Aorta (tissue), 5 donors: ENCODE results near the gene SLC5A10. TPM values are rescaled to one million over a fixed set of nuclear protein-coding genes. Genes with fewer than 3 reads are reported as not detected.

Source experiments
- ATAC-seq: fragments of 200-7000 bp; cut with Tn5 transposase; one replicate; pipeline ENCODE4 v1.9.1; 2022; ENCODE audit warnings: moderate library complexity; ENCODE audit not compliant: low FRiP score
- DNase-seq, 2 donors: peaks; one replicate each; pipeline ENCODE4 v3.0.0-alpha.2; 2020
- H3K27ac ChIP-seq, 2 donors: one replicate each; pipeline ENCODE4 v1.5.1; 2013; ENCODE audit warnings: low read length in 2 of 2, mild to moderate bottlenecking in 2 of 2, moderate library complexity in 2 of 2, control low read depth in 1 of 2, inconsistent platforms in 1 of 2, low read depth in 1 of 2
- H3K27me3 ChIP-seq, 2 donors: one replicate each; pipeline ENCODE4 v1.6.1; 2013; ENCODE audit warnings: control low read depth in 1 of 2, low read length in 1 of 2, mild to moderate bottlenecking in 1 of 2, moderate library complexity in 1 of 2; ENCODE audit not compliant: insufficient read depth in 2 of 2, control insufficient read depth in 1 of 2
- H3K36me3 ChIP-seq, 2 donors: one replicate each; pipeline ENCODE4 v1.6.1; 2013; ENCODE audit warnings: control low read depth in 1 of 2, low read length in 1 of 2, mild to moderate bottlenecking in 1 of 2; ENCODE audit not compliant: insufficient read depth in 2 of 2, control insufficient read depth in 1 of 2
- H3K4me1 ChIP-seq, 2 donors: one replicate each; pipeline ENCODE4 v1.6.1; 2013; ENCODE audit warnings: low read length in 2 of 2, control low read depth in 1 of 2, mild to moderate bottlenecking in 1 of 2, moderate library complexity in 1 of 2; ENCODE audit not compliant: insufficient read depth in 2 of 2, control insufficient read depth in 1 of 2
- H3K4me3 ChIP-seq, 2 donors: one replicate each; pipeline ENCODE4 v1.5.1; 2013; ENCODE audit warnings: low read length in 2 of 2, control low read depth in 1 of 2, mild to moderate bottlenecking in 1 of 2
- H3K9me3 ChIP-seq: one replicate; pipeline ENCODE4 v1.6.1; 2013; ENCODE audit warnings: mild to moderate bottlenecking, low read length; ENCODE audit not compliant: control insufficient read depth
- WGBS, 2 donors: extraction: QIAGEN DNeasy Blood & Tissue Kit; methylation state at CpG; one replicate each; pipeline ENCODE4 v1.1.7; 2013; 5-methylcytosine and 5-hydroxymethylcytosine counted together
- intact Hi-C, 2 donors: fragments of 100-400 bp; cut with DNase I; formaldehyde crosslinking; loops; one replicate each; pipeline versions ENCODE4 v1.14.2 to v1.15.0; 2022
- polyA plus RNA-seq, 2 donors: library from polyadenylated mRNA; stranded (reverse); fragments of 200-250 nt; gene quantifications; one replicate each; pipeline ENCODE4 v1.2.3, GENCODE V29; 2013
- total RNA-seq, 2 donors: library from RNA; stranded (reverse); fragmentation: NEBNext Ultra II Directional; extraction: Animal tissue kit (Norgen Biotek cat#: 25700); gene quantifications; one replicate each; pipeline ENCODE4 v1.2.1, GENCODE V29; 2021
- donor health status: healthy with polysubstance abuse.
- donor health status: Bipolar disorder and iron deficiency.
- donor health status: DM: no; HTN: no; CAD: no.
- donor health status: DM: no; HTN: no; CAD: no.
- donor health status: DM: yes; HTN: yes; CAD: no.

The SLC5A10 gene
- total and polyA plus RNA-seq, 4 donors = 0.23 TPM; not detected in 3

DNA sequence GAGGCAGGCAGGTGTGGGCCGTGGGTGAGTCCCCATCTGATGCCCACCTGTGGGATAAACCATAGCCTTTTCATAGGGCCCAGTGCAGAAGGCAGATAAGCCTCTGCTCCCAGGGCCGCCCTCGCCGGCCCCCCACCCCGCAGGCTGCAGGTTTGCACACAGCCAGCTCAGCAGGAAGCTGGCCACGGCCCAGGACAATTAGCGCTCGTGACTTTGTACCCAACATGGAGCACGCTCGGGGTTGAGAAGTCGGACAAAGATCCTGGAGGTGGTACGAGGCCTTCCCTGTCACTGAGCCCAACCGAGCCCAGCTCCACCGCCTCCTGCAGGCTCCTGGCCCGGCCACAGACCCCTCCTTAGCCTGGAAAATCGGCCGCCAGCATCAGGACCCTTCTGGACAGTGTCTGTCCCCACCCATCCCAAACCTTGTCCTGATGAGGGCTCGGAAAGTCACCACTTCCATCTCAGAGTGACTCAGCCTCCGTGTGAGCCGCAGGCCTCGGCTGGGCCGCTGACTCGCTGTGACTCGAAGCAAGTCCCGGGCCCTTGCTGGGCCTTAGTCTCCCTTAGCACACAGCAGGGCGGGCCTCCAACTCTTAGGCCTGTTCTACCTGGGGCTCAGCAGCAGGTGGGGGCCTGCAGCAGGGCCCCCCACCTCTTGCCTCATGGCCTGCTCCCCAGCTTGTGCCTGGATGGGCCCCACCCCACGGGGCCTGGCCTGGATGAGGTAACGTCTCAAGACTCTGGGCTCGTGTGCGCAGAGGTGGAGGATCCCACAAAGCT lies 29.9 kb downstream of the SLC5A10 start:
- no peak overlapping the region for H3K27ac ChIP-seq
- DNase-seq (no peak), ATAC-seq (no peak)
- intact Hi-C loops = no loop called here
- H3K4me1 ChIP-seq = no peaks in the 10 kb centered on the region
- H3K4me3 ChIP-seq = no peak overlapping the region
- H3K27me3 ChIP-seq = no peaks in the 10 kb centered on the region
- no peaks in the 10 kb centered on the region for H3K9me3 ChIP-seq
- WGBS, 2 donors = 86 to 87% methylated on average over 30 of the region's 30 CpGs
- H3K36me3 ChIP-seq = peaks cover 0 to 11% of the 10 kb centered on the region in 2 donors

DNA sequence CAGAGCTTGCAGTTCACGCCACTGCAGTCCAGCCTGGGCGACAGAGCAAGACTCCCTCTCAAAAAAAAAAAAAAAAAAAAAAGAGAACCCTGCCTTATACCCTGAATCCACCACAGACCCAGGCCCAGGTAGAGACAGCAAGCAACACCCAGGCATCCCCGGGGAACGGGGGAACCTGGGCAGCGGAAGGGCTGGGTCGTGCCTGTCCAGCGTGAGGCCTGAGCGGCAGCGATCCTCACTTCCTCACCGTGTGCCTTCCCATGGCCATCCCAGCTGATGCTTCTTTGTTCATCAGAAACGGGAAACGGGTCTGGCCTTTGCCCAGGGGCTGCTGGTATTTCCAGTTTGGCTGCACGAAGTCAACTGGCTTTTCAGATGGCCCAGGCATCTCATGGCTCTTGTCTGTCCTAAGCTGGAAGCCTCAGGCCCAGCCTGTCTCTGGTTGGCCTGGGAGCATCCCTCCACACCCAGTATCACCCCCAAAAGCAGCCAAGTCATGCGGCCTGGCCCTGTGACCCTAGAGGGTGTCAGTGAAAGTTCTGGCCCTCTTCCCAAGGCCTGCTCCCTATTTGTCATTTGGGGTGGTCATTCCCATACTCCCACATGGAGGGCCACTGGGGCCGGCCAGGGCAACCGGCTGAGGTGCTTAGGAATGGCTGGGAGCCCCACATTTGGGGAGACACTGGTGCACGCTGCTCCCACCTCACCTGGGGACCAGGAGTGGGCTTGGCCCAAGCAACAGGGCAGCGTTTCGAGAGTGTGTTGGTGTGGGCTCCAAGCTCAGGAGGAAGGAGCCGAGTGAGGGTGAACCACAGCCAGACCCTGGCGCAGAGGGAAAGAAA lies 32.5 kb downstream of the SLC5A10 start:
- no peak overlapping the region for H3K4me3 ChIP-seq
- H3K36me3 ChIP-seq = peaks cover 0 to 3% of the 10 kb centered on the region in 2 donors
- H3K9me3 ChIP-seq = no peaks in the 10 kb centered on the region
- H3K27me3 ChIP-seq = no peaks in the 10 kb centered on the region
- H3K4me1 ChIP-seq = no peaks in the 10 kb centered on the region
- DNase-seq (no peak), ATAC-seq (no peak)
- H3K27ac ChIP-seq = no peak overlapping the region
- intact Hi-C loops = no loop called here
- WGBS, 2 donors = 94 to 96% methylated on average over 21 of the region's 21 CpGs

DNA sequence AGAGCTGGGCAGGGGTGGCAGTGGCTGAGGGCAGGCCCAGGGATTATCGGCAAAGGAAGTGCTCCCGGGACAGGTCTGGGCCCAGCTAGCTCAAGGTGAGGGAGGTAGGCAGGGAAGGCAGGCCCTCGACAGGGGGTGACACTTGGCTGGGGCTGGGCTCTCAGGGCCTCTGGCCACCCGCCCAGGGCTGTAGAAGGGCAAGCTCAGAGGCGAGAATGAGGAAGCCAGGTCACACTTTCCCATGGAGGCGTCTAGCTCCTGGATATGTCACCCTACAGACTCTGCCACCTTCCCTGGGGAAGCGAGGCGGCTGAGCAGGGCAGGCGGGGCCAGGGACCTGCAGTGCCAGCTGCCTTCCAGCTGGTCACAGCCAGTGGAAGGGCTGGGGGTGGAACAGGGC lies 33.5 kb downstream of the SLC5A10 start:
- Histone ChIP-seq H3K4me3 (no peak overlapping the region), H3K27me3 (no peaks in the 10 kb centered on the region), H3K4me1 (no peaks in the 10 kb centered on the region), H3K36me3 (peaks cover 0 to 3% of the 10 kb centered on the region in 2 donors), H3K27ac (no peak overlapping the region), H3K9me3 (no peaks in the 10 kb centered on the region)
- intact Hi-C loops = no loop called here
- 94 to 98% methylated on average over 7 to 9 of the region's 9 CpGs for WGBS, 2 donors
- DNase-seq = no peak
- no peak for ATAC-seq

DNA sequence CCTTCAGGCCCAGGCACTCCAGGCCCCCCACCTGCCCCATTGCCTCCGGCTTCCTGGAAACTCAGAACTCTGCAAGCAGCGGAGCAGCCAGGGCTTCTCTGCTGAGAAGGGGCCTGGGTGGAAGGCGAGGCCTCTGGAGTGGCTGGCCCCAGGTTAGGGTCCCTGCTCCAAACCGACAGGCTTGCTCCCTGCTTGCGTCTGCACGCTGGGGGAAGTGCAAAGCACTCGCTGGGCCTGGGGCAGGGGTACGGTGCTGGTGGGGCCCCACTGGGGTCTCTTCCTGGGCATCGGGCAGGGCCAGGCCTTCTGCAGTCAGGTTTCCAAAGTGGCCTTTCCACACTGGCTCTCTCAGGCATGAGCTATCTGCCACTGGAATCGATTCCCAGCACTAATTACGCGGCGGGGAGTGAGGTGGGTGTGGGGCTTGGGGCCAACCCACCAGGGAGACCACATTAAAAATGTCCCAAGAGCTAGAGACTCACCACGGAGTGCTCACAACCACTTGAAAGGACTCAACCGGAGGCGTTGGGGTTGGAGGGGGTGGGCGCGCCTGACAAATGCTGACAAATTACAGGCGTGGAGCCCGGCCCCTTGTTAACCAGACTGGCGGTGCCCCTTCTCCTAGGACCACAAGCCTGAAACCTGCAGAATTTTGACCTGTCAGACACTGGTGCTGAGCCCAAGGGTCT lies 34.7 kb downstream of the SLC5A10 start:
- Histone ChIP-seq H3K4me3 (no peak overlapping the region), H3K27ac (no peak overlapping the region), H3K36me3 (peaks cover 0 to 3% of the 10 kb centered on the region in 2 donors), H3K9me3 (no peaks in the 10 kb centered on the region), H3K4me1 (no peaks in the 10 kb centered on the region), H3K27me3 (no peaks in the 10 kb centered on the region)
- intact Hi-C loops = no loop called here
- 90 to 91% methylated on average over 21 of the region's 21 CpGs for WGBS, 2 donors
- no peak for DNase-seq
- no peak for ATAC-seq

DNA sequence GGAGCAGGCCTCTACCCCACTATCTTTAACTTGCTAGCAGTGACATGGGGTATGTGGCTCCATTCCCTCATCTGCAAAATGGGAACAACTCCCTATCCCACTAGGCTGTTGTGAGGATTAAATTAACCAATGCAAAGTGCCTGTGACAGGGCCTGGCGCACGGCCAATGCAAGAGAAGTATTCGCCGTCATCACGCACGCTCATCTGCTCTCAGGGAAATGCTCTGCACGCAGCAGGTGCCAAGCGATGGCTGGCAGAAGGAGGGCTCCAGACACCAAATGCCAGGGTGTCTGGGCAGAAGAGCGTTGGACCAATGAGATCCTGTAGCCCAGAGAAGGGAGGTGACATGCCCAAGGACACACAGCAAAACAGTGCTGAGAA lies 35.3 kb downstream of the SLC5A10 start:
- intact Hi-C loops = no loop called here
- 89 to 95% methylated on average over 9 of the region's 9 CpGs for WGBS, 2 donors

DNA sequence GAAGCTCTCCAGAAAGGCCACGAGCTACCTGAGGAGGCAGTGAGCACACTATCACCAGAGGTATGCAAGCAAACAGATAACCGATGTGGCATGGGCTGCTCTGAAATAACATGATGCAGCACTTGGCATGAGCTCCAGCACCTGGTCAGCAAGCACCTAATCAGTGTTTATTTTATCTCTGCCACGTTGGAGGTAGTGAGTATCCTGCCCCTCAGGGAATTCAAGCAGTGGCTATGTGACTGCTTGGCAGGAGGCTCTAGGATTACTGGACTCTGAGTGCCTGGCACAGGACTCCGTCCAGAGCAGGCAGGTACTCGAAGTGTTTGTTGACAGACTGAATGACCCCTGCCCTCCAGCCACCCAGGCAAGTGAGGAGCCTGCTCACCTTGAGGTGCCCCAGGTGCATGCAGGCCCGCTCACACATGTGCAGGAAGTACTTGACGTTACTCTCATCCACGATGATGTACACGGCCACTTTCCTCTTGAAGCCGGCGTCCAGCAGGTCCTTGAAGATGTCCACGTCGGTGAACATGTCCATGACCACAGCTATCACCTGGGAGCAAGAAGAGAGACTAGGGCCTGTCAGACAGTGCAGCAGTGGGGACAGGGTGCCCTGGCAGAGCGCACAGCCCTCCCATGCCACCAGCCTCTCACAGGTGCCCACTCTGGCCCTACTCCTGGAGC lies 36.0 kb downstream of the SLC5A10 start:
- no peak overlapping the region for H3K4me3 ChIP-seq
- WGBS, 2 donors = 81 to 83% methylated on average over 14 of the region's 14 CpGs
- H3K4me1 ChIP-seq = no peaks in the 10 kb centered on the region
- peaks cover 0 to 3% of the 10 kb centered on the region in 2 donors for H3K36me3 ChIP-seq
- no peak for ATAC-seq
- H3K9me3 ChIP-seq = no peaks in the 10 kb centered on the region
- DNase-seq = no peak
- no peak overlapping the region for H3K27ac ChIP-seq
- intact Hi-C loops = no loop called here
- H3K27me3 ChIP-seq = no peaks in the 10 kb centered on the region

More for the DNA sequence above, 35.3 kb downstream of the SLC5A10 start:
- DNase-seq = no peak
- Histone ChIP-seq H3K9me3 (no peaks in the 10 kb centered on the region), H3K4me1 (no peaks in the 10 kb centered on the region), H3K27ac (no peak overlapping the region), H3K27me3 (no peaks in the 10 kb centered on the region), H3K36me3 (peaks cover 0 to 3% of the 10 kb centered on the region in 2 donors), H3K4me3 (no peak overlapping the region)
- no peak for ATAC-seq

DNA sequence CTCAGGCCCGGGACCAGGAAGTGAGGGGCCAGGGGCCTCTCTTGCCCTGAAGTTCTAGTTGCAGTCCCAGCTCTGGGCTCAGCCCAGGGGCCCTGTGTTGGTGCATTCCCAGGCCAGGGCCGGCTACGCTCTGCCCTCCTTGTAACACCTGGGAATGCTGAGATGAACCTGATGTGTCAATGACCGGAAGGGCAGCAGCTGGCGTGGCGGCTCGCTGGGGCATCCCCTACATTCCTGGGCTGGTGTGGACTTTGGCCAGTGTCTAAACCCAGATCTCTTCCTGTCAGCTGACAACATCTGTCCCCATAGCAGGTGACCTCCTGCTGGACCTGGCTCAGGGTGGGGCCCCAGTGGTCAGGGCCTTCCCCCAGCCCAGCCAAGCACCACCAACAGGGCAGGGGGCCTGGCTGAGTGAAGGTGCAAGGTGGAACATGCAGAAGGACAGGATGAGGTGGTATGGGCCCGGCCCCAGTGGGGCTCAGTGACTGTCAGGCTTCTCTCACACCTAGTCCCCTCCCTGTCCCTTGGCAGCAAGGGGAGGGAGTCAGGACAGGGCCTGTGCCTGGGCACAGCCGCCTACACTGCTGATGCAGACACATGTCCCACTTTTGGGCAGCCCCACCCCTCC lies 36.7 kb downstream of the SLC5A10 start:
- no peak for DNase-seq
- Histone ChIP-seq H3K27ac (no peak overlapping the region), H3K27me3 (no peaks in the 10 kb centered on the region), H3K4me3 (no peak overlapping the region), H3K36me3 (peaks cover 0 to 3% of the 10 kb centered on the region in 2 donors), H3K4me1 (no peaks in the 10 kb centered on the region), H3K9me3 (no peaks in the 10 kb centered on the region)
- intact Hi-C loops = no loop called here
- no peak for ATAC-seq
- 93 to 96% methylated on average over 9 of the region's 9 CpGs for WGBS, 2 donors

DNA sequence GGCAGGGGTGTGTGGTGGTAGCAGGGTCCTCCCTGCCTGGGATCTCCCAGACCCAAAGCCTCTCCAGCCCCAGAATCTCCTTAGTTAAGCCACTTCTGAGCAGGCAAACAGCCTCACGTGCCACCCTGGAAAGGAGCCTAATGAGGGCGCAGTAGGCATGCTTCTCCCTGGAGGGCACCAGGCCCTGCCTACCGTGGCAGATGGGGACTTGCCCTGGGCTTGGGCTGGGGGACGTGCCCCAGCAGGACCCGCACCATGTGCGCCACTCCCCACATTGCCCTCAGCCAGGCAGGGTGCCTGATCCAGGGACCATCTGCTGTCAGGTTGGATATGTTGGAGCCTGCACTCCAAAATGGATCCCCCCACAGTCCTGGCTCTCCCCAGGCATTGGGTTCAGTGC lies 38.4 kb downstream of the SLC5A10 start:
- Histone ChIP-seq H3K4me3 (no peak overlapping the region), H3K9me3 (no peaks in the 10 kb centered on the region), H3K27ac (no peak overlapping the region), H3K4me1 (no peaks in the 10 kb centered on the region), H3K36me3 (peaks cover 0 to 3% of the 10 kb centered on the region in 2 donors), H3K27me3 (no peaks in the 10 kb centered on the region)
- ATAC-seq = no peak
- intact Hi-C loops = no loop called here
- 93 to 94% methylated on average over 6 of the region's 6 CpGs for WGBS, 2 donors
- DNase-seq = no peak
